HepG2 (cell line): ENCODE data around the gene LSM14B. TPM values are rescaled to one million over a fixed set of nuclear protein-coding genes. Genes with fewer than 3 reads are reported as not detected.

Source experiments
- BRCA1 ChIP-seq: sonication (generic); formaldehyde crosslinking; IDR thresholded peaks from 2 replicates; pipeline ENCODE4 v1.4.0; 2020; ENCODE audit warnings: missing genetic modification reagents
- FIP1L1 ChIP-seq: fragments of 200-400 bp; formaldehyde crosslinking; IDR thresholded peaks from 2 replicates; pipeline ENCODE4 v1.6.1; 2018; ENCODE audit warnings: low read depth, mild to moderate bottlenecking, low read length, moderate library complexity, borderline replicate concordance; ENCODE audit not compliant: insufficient read depth
- NFIC ChIP-seq: IDR thresholded peaks from 2 replicates; pipeline ENCODE4 v1.6.1; 2012; ENCODE audit warnings: mild to moderate bottlenecking, low read length, inconsistent platforms
- ZFY ChIP-seq: sonication (generic); formaldehyde crosslinking; IDR thresholded peaks from 2 replicates; pipeline ENCODE4 v1.4.0; 2020; ENCODE audit warnings: missing genetic modification reagents
- ZNF225 ChIP-seq: sonication (generic); formaldehyde crosslinking; IDR thresholded peaks from 2 replicates; pipeline ENCODE4 v1.4.0; 2020; ENCODE audit warnings: mild to moderate bottlenecking, missing genetic modification reagents
- ZNF660 ChIP-seq: sonication (generic); formaldehyde crosslinking; IDR thresholded peaks from 2 replicates; pipeline ENCODE4 v1.5.1; 2020; ENCODE audit warnings: mild to moderate bottlenecking, low read depth, missing genetic modification reagents, borderline replicate concordance
- ZNF776 ChIP-seq: sonication (generic); formaldehyde crosslinking; IDR thresholded peaks from 2 replicates; pipeline ENCODE4 v1.4.0; 2020; ENCODE audit warnings: mild to moderate bottlenecking, missing genetic modification reagents
- ZUFSP ChIP-seq: sonication (generic); formaldehyde crosslinking; IDR thresholded peaks from 2 replicates; pipeline ENCODE4 v1.9.0; 2021; ENCODE audit warnings: missing genetic modification reagents, mild to moderate bottlenecking, borderline replicate concordance
- polyA plus RNA-seq, 8 experiments: library from polyadenylated mRNA; depleted of rRNA in 3 of 8; stranded (reverse) in 7 of 8; unstranded in 1 of 8; fragments of >200 nt; fragmentation: Illumina TruSeq in 4 of 8; extraction: Trizol in 4 of 8; gene quantifications; 2 replicates each; pipeline versions ENCODE4 v1.2.1 to v1.2.3, GENCODE V29; 2011 to 2016; ENCODE audit warnings: low read depth in 4 of 8, missing spikeins in 1 of 8, mixed read lengths in 1 of 8; ENCODE audit not compliant: insufficient read depth in 1 of 8
- total RNA-seq, 5 experiments: library from RNA; depleted of rRNA; stranded (reverse); fragments of >200 nt; fragmentation: Illumina TruSeq; extraction: Trizol; gene quantifications; 2 replicates each; pipeline ENCODE4 v1.2.3, GENCODE V29; 2016; ENCODE audit warnings: low read depth in 1 of 5
- TF ChIP-seq, protein P1 (sequence below): sonication (generic); formaldehyde crosslinking; IDR thresholded peaks from 2 replicates; pipeline ENCODE4 v1.5.1; 2020; ENCODE audit warnings: mild to moderate bottlenecking, missing genetic modification reagents, borderline replicate concordance

Gene LSM14B
- total and polyA plus RNA-seq, 2 of the 13 experiments (the other 11 are each of a cell fraction or from before 2014, with no cell fraction given), result 43.3 to 79.2 TPM

- TF ChIP-seq BRCA1 (CRISPR knock-in tag) (no peak), ZNF225 (peak; percentile 62; the same call in 1 of the 2 replicates), FIP1L1 (no peak), ZFY (CRISPR knock-in tag) (peak; percentile 71), ZUFSP (CRISPR knock-in tag) (no peak), ZNF660 (CRISPR knock-in tag) (no peak), NFIC (no peak), ZNF776 (CRISPR knock-in tag) (no peak)
- TF ChIP-seq, protein P1, sequence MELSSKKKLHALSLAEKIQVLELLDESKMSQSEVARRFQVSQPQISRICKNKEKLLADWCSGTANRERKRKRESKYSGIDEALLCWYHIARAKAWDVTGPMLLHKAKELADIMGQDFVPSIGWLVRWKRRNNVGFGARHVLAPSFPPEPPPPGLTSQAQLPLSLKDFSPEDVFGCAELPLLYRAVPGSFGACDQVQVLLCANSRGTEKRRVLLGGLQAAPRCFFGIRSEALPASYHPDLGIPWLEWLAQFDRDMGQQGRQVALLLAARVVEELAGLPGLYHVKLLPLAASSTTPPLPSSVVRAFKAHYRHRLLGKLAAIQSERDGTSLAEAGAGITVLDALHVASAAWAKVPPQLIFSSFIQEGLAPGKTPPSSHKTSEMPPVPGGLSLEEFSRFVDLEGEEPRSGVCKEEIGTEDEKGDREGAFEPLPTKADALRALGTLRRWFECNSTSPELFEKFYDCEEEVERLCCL (CRISPR knock-in tag), result no peak
Measured at GRCh38 chr20:62155428-62156253, 33.4 kb downstream of the LSM14B start (continued).
